Thoracic aorta (tissue), 2 donors: ENCODE data around the gene CNTNAP4. TPM values are rescaled to one million over a fixed set of nuclear protein-coding genes. Genes with fewer than 3 reads are reported as not detected.

Experiments used
- ATAC-seq: fragments of 150-250 bp; one replicate; pipeline ENCODE4 v1.8.0; 2017; ENCODE audit warnings: low read depth; ENCODE audit not compliant: insufficient number of reproducible peaks, low FRiP score
- DNase-seq: peaks from one replicate; pipeline ENCODE4 v3.0.0-alpha.2; 2020; ENCODE audit warnings: low spot score
- H3K27ac ChIP-seq, 2 donors: fragments of 200-600 bp; sonication (generic); 1 replicate in 1 of 2; 2 replicates in 1 of 2; pipeline ENCODE4 v1.5.1; 2016; ENCODE audit warnings: mild to moderate bottlenecking in 2 of 2, moderate library complexity in 2 of 2
- H3K27me3 ChIP-seq: fragments of 200-600 bp; sonication (generic); replicated peaks from 2 replicates; pipeline ENCODE4 v1.6.0; 2016; ENCODE audit warnings: mild to moderate bottlenecking; ENCODE audit not compliant: insufficient read depth
- H3K36me3 ChIP-seq: fragments of 200-600 bp; sonication (generic); one replicate; pipeline ENCODE4 v1.5.1; 2016
- H3K4me1 ChIP-seq, 2 donors: fragments of 200-600 bp; sonication (generic); 1 replicate in 1 of 2; 2 replicates in 1 of 2; pipeline versions ENCODE4 v1.5.1 to v1.6.0; 2016; ENCODE audit warnings: low read depth in 2 of 2, mild to moderate bottlenecking in 1 of 2; ENCODE audit not compliant: control insufficient read depth in 1 of 2
- H3K4me3 ChIP-seq: fragments of 200-600 bp; sonication (generic); 2 replicates; pipeline ENCODE4 v1.5.1; 2016; ENCODE audit warnings: mild to moderate bottlenecking
- H3K9me3 ChIP-seq: fragments of 200-600 bp; sonication (generic); 2 replicates; pipeline ENCODE4 v1.5.1; 2016
- total RNA-seq, 2 donors: library from RNA; depleted of rRNA; stranded (reverse); fragments of >200 nt; gene quantifications; one replicate each; pipeline versions ENCODE4 v1.1.0 to v1.2.3, GENCODE V29; 2016
- TF ChIP-seq, protein P1 (sequence below): fragments of 200-600 bp; sonication (generic); IDR thresholded peaks from one replicate; pipeline ENCODE4 v1.5.1; 2019; ENCODE audit warnings: antibody characterized with exemption

The CNTNAP4 gene
- total RNA-seq, 2 donors from 2014 or later: not detected

DNA sequence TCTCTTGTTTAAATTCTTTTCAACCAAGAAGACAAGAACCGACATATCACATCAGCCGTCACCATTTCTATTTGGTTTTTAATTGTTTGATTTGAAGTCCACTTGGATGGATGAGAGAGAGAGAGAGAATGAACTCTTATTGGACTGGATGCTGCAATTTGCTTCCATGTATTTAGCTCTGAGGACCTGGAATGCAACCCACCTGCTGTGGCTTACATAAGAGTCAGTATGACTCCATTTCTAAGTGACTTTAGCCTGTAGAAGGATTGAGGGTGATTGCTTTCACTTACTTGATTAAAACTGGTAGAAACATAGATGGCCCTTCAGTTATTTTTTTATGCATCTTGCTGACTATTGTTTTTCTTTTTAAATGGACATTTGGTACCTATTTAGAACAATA is 296.1 kb downstream of the CNTNAP4 start:
- ATAC-seq (no peak), DNase-seq (no peak)
- Histone ChIP-seq H3K9me3 (no peaks in the 10 kb centered on the region), H3K27me3 (no peaks in the 10 kb centered on the region), H3K36me3 (no peaks in the 10 kb centered on the region), H3K4me1 (no peaks in the 10 kb centered on the region), H3K4me3 (no peak overlapping the region), H3K27ac (no peak overlapping the region)
- TF ChIP-seq, protein P1, sequence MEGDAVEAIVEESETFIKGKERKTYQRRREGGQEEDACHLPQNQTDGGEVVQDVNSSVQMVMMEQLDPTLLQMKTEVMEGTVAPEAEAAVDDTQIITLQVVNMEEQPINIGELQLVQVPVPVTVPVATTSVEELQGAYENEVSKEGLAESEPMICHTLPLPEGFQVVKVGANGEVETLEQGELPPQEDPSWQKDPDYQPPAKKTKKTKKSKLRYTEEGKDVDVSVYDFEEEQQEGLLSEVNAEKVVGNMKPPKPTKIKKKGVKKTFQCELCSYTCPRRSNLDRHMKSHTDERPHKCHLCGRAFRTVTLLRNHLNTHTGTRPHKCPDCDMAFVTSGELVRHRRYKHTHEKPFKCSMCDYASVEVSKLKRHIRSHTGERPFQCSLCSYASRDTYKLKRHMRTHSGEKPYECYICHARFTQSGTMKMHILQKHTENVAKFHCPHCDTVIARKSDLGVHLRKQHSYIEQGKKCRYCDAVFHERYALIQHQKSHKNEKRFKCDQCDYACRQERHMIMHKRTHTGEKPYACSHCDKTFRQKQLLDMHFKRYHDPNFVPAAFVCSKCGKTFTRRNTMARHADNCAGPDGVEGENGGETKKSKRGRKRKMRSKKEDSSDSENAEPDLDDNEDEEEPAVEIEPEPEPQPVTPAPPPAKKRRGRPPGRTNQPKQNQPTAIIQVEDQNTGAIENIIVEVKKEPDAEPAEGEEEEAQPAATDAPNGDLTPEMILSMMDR: no peak

DNA sequence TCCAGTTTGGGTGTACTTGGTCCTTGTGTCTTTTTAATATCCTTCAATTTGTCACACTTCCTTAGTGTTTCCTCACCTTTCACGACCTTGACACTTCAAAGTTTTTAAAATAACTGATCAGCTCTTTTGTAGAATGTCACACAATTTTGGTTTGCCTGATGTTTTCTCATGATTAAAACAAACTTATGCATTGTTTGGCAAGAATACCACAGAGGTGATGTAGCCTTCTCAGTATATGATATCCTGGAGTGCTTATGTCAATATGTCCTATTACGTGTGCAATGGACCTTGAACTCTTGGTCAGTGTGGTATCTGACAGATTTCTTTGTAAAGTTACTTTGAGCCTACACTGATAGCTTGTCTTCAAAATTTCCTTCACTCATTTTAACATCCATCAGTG is 297.4 kb downstream of the CNTNAP4 start:
- no peak overlapping the region for H3K27ac ChIP-seq
- TF ChIP-seq, protein P1: no peak
- H3K36me3 ChIP-seq: no peaks in the 10 kb centered on the region
- no peaks in the 10 kb centered on the region for H3K4me1 ChIP-seq
- DNase-seq: no peak
- no peaks in the 10 kb centered on the region for H3K27me3 ChIP-seq
- no peaks in the 10 kb centered on the region for H3K9me3 ChIP-seq
- ATAC-seq: no peak
- H3K4me3 ChIP-seq: no peak overlapping the region

DNA sequence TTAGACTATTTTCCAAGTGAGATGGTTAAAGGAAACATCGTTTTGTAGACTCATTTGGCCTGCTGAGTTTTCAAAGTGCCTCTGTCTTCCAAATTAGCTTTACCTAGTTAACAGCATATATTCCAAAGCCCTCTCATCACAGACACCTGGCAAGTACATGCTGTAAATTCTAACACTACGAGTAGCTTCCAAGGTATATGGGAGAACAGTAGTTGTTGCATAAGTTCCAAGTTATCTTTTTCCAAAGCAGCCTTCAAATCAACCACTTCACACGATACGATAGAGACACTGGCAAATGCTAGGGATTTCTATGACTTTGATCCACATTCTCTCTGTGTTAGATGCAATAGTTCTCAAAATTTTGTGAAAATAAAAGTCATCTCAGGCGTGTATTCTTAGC is 299.3 kb downstream of the CNTNAP4 start:
- no peak overlapping the region for H3K4me3 ChIP-seq
- no peak overlapping the region for H3K27ac ChIP-seq
- H3K4me1 ChIP-seq: no peaks in the 10 kb centered on the region
- DNase-seq: no peak
- no peaks in the 10 kb centered on the region for H3K36me3 ChIP-seq
- no peak for ATAC-seq
- TF ChIP-seq, protein P1: no peak
- no peaks in the 10 kb centered on the region for H3K9me3 ChIP-seq
- no peaks in the 10 kb centered on the region for H3K27me3 ChIP-seq

DNA sequence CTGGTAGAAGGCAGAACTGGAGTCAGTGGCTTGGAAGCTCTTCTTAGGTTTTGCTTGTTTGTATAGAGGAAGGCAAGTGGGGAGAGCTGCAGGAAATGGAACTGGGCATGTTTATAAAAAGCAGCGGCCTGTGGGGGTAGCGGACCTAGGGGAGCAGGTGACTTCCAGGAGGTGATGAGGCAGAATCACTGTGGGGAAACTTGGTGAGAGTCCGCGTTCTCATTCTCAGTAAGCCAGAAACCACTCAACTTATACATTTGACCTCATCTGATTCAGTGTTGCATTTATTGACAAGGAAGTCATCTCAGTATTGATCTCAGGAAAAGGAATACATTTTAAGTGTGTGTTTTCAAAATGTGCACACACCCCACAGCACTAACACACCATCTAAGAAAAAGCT is 299.8 kb downstream of the CNTNAP4 start:
- Histone ChIP-seq H3K4me3 (no peak overlapping the region), H3K36me3 (no peaks in the 10 kb centered on the region), H3K9me3 (no peaks in the 10 kb centered on the region), H3K4me1 (no peaks in the 10 kb centered on the region), H3K27me3 (no peaks in the 10 kb centered on the region), H3K27ac (no peak overlapping the region)
- DNase-seq (no peak), ATAC-seq (no peak)
- TF ChIP-seq, protein P1: no peak

DNA sequence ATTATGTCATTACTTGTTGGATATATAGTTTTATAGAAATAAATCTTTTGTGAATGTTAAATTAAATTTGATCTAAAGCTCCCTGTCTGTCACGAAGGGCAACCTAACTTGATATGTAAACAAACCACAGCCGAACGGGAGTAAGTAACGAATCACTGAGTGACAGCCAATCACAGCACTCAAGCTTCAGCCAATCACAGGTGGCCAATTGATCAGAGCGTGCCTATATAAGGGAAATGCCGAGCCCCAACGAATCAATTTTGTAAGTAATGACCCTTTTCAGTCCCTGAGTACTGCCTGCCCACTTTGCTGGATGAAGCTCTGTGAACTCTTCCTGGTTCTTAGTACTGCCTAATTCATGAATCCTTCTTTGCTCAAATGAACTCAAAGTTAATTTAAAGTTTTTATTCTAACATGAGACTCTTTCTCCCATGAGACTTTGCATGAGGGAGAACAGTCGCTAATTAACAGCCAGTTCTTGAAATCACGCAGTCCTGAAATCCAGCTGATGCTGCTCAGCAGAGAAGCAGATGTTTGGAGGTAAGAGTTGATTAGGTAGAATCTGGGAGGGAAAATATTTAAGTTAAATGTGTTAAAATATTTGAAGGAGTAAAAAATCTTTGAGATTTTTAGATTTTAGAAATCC is 302.2 kb downstream of the CNTNAP4 start:
- Histone ChIP-seq H3K9me3 (no peaks in the 10 kb centered on the region), H3K4me3 (no peak overlapping the region), H3K27me3 (no peaks in the 10 kb centered on the region), H3K36me3 (no peaks in the 10 kb centered on the region), H3K4me1 (no peaks in the 10 kb centered on the region), H3K27ac (no peak overlapping the region)
- TF ChIP-seq, protein P1: no peak
- DNase-seq (no peak), ATAC-seq (no peak)
